GM18511 (cell line): Measurements from ENCODE around the gene TMEM203.
A peak's percentile ranks its signal among the peaks of the same experiment; 100 is the strongest.
"Not testable (repeated sequence)": the region's sequence is repeated elsewhere in the genome, so short reads cannot be mapped to it uniquely, and the experiment has no call there.

Experiments used
- ATAC-seq: cut with Tn5 transposase; IDR thresholded peaks from one replicate; pipeline ENCODE4 v1.9.1; 2021; ENCODE audit warnings: mild to moderate bottlenecking, moderate library complexity; ENCODE audit not compliant: unreplicated experiment

Gene TMEM203

GRCh38 chr9:137242269-137243203, 37.1 kb upstream of the TMEM203 start:
- no peak for ATAC-seq

- peak; percentile 2 for ATAC-seq
Observed at GRCh38 chr9:137241490-137242268, 36.2 kb upstream of the TMEM203 start.

DNA sequence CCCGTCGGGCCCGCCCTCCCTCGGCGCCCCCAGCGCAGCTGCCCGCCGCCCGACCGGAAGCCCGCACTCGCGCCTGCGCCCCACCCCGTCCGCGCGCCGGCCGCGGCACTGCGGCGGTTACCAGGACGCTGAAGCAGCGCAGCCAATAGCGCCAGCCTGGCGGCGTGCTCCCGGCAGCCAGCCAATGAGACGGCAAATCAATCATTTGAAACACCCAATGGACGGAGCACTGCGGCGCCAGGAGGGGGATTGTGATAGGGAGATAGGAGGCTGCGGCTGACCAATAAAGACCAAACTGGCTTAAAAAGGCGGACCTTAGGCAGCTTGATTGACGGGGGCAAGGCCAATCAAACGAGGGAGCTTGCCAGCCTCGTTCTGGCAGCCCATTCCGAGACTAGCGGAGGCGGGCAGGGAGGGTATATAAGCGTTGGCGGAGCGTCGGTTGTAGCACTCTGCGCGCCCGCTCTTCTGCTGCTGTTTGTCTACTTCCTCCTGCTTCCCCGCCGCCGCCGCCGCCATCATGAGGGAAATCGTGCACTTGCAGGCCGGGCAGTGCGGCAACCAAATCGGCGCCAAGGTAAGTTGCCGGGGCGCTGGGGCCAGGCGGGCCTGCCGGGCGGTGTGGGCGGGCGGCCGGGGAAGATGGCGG, 35.5 kb upstream of the TMEM203 start, which contains the start of gene TUBB4B:
Gene TUBB4B (plus strand): TSS at position 447 of the 649 bp plus-strand sequence. CDS start 74 bp downstream, at position 521.
- ATAC-seq: peak; percentile 77

DNA sequence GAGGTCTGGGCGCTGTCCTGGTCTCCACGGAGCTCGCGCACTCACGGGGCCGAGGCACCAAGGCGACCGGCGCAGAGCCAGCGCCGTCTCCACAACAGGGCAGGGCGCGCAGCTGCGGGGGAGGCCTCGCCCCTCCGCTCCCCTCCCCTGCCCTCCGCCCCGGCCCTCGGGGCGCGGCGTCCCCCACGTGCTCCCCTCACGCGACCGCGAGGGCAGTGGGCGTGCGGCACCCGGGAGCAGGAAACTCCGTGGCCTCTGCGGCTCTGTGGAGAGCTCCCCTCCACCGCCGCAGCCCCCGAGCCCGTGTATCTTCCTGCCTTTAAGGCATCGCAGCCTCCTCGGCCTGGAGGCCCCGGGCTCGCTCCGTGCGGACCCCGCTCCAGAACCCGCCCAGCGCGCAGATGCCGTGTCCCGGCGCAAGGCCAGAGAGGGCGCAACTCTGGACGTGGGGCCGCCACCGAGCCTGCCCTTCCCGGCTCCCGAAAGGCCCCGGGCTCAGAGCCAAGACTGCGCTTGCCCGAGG, 34.9 kb upstream of the TMEM203 start:
- peak; percentile 26 for ATAC-seq

- ATAC-seq: not testable (repeated sequence)
Observed at GRCh38 chr9:137239541-137240200, 34.2 kb upstream of the TMEM203 start.

DNA sequence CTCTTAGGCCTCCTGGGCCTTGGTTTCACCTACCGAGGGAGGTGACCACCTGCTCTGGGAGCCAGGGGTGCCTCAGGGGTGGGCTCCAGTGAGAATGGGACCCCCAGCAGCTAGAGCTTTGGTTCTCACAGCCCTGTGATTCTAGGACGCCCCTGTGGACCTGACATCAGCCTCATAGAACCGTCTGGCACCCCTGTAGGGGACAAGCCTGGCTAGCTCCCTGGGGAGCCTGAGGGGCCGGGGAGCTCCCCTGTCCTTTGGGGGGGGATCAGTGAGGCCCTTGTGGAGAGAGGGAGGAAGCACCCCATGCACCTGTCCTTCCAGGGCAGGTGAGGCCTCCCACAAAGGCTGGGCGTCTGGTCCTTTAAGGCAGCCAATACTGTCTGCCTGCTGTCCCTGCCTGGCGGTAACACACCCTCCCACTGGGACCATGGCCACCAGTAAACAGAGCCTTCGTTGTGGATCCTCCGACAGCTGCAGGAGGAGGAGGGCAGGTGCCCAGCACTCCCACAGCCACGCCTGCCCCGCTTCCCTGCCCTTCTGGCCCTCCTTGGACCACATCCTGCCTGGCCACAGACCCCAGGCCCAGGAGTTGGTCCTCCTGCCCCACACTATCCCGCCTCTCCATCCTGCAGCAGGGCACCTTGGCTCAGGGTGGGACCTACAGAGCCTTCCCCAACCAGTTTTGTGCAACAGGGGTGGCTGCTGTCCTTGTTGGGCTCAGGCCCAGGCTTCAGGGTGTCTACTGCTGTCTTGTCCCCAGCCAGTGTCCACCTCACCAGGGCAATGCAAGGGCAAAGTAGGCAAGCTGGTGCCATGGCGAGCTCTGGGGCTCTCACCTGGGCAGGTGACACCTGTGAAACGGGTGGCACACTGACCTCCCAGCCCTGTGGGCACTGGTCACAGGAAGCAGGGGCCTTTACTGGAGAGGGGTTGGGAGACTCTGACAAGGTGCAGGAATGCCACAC, 32.6 kb upstream of the TMEM203 start:
- no peak for ATAC-seq

GRCh38 chr9:137236936-137237421, 31.5 kb upstream of the TMEM203 start:
- no peak for ATAC-seq

GRCh38 chr9:137236238-137236935, 30.9 kb upstream of the TMEM203 start:
- ATAC-seq: no peak

GRCh38 chr9:137235424-137236237, 30.2 kb upstream of the TMEM203 start:
- ATAC-seq: no peak

- no peak for ATAC-seq
Observed at GRCh38 chr9:137234758-137235423, 29.4 kb upstream of the TMEM203 start.

- no peak for ATAC-seq
Observed at GRCh38 chr9:137234055-137234697, 28.7 kb upstream of the TMEM203 start.

DNA sequence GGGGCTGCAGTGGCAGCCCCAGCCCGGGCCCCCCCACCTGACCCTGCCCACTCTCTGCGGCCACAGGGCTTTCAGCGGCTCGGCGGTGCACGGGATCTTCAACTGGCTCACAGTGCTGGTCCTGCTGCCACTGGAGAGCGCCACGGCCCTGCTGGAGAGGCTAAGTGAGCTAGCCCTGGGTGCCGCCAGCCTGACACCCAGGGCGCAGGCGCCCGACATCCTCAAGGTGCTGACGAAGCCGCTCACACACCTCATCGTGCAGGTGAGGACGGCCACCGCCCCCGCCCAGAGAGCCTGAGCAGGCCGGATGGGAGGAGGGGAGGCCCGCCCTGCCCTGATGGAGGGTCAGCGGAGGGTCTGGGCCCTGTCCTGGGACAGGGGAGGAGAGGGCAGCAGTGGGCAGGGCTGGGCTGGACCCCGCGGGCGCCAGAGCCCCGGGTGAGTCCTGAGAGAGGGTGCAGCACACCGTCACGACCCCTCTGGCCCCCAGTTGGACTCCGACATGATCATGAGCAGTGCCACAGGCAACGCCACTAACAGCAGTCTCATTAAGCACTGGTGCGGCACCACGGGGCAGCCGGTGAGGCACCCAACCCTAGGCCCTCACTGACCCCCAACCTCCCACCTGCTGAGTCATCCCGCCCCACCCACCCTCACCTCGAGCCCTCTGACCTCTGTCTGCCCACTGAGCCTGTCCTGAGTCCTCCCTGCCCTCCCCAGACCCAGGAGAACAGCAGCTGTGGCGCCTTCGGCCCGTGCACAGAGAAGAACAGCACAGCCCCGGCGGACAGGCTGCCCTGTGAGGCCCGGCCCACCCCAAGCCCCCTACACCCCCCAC, 27.9 kb upstream of the TMEM203 start:
- ATAC-seq: no peak

DNA sequence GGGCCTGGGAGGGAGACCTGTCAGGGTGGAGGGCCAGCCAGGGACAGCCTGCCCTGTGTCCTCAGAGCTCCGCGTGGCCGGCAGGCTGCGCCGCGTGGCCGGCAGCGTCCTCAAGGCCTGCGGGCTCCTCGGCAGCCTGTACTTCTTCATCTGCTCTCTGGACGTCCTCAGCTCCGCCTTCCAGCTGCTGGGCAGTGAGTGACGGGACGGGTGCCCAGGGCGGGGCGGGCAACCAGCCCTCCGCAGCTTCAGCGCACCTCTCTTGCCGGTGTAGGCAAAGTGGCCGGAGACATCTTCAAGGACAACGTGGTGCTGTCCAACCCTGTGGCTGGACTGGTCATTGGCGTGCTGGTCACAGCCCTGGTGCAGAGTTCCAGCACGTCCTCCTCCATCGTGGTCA, 27.1 kb upstream of the TMEM203 start:
- ATAC-seq: no peak

DNA sequence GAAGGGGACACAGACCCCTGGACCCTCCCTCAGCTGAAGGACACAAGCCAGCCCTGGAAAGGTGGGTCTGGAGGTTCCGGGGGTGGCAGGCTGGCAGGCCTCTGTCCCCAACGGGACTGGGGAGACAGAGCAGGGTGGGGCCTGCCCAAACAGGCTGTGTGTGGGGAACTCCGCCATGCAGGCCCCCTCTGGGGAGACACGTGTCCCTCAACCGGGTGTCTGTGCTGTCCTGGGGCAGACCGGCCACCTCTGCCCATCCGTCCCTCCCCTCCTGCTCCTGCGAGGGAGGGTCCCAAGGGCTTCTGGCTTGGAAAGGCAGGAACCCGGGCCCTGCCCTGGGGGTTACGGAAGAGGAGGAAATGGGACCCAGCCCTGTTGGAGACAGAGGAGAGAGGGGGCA, 26.7 kb upstream of the TMEM203 start:
- no peak for ATAC-seq

DNA sequence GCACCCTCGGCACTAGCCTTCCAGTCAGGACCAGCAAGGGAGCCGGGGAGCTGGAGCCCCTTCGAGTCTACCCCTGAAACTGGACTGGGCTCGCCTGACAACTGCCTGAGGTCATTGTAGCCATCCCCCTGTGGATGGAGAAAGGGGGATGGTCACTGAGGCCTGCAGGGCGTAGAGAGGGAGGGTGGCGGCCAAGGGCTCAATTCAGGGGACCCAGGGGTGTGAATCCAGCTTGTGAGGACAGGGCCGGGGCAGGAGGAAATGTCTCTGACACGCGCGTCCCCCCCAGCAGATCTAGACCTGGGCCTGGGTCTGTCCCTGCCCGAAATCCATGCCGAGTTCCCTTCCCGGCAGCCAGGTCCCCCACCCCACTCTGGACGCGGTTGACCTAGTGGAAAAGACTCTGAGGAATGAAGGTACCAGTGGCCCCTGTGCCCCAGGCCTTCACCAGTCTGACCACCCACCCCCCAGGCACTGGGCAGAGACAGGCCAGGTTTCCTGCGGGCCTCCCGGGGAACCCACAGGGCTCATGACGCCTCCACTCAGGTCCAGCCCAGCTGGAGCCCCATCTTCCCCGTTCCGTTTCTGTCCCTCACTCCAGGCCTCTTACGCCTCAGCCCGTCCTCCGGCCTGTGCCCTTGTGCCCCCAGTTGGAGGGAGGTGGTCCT, 26.1 kb upstream of the TMEM203 start:
- no peak for ATAC-seq
